Measurements from ENCODE around the gene SP2. TPM values are rescaled to one million over a fixed set of nuclear protein-coding genes. Genes with fewer than 3 reads are reported as not detected.
A peak's percentile ranks its signal among the peaks of the same experiment; 100 is the strongest.

Gene SP2
- total and polyA plus RNA-seq, 2 of the 13 experiments (the other 11 are each of a cell fraction or from before 2014, with no cell fraction given): 1.4 to 4.8 TPM

DNA sequence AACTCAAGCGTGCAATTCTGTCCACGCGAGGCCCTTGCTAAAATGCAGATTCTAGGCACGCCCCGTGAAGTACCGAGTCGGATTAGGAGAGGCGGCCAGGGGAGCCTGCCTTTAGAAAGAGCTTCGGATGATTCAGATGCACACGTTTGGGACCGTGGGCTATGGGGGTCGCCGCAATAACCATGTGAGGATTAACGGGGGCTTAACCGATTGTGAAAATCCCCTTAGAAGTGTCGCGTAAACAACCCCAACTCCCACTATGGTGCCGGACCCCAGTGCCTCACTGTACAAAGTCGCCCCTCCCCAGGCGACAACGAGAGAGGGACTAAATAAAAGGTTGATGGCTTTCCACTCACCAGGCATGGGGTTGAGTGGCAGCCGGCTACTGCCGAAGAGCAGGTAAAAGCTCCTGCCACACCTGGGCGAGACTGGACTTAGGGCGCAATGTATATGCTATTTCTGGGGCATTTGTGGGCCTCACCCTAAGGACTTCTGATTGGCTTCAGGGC is 635 bp upstream of the SP2 start (continued):
- TF ChIP-seq, protein P1, sequence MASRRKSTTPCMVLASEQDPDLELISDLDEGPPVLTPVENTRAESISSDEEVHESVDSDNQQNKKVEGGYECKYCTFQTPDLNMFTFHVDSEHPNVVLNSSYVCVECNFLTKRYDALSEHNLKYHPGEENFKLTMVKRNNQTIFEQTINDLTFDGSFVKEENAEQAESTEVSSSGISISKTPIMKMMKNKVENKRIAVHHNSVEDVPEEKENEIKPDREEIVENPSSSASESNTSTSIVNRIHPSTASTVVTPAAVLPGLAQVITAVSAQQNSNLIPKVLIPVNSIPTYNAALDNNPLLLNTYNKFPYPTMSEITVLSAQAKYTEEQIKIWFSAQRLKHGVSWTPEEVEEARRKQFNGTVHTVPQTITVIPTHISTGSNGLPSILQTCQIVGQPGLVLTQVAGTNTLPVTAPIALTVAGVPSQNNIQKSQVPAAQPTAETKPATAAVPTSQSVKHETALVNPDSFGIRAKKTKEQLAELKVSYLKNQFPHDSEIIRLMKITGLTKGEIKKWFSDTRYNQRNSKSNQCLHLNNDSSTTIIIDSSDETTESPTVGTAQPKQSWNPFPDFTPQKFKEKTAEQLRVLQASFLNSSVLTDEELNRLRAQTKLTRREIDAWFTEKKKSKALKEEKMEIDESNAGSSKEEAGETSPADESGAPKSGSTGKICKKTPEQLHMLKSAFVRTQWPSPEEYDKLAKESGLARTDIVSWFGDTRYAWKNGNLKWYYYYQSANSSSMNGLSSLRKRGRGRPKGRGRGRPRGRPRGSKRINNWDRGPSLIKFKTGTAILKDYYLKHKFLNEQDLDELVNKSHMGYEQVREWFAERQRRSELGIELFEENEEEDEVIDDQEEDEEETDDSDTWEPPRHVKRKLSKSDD (CRISPR knock-in tag; IDR thresholded peaks at IDR 0.05; ENCODE audit: low read depth): no peak; the same call in 1 of the 2 replicates
- TF ChIP-seq TAF15 (IDR thresholded peaks at IDR 0.05; ENCODE audit: low read depth, low read length, poor library complexity, severe bottlenecking): no peak
- TF ChIP-seq, protein P2, sequence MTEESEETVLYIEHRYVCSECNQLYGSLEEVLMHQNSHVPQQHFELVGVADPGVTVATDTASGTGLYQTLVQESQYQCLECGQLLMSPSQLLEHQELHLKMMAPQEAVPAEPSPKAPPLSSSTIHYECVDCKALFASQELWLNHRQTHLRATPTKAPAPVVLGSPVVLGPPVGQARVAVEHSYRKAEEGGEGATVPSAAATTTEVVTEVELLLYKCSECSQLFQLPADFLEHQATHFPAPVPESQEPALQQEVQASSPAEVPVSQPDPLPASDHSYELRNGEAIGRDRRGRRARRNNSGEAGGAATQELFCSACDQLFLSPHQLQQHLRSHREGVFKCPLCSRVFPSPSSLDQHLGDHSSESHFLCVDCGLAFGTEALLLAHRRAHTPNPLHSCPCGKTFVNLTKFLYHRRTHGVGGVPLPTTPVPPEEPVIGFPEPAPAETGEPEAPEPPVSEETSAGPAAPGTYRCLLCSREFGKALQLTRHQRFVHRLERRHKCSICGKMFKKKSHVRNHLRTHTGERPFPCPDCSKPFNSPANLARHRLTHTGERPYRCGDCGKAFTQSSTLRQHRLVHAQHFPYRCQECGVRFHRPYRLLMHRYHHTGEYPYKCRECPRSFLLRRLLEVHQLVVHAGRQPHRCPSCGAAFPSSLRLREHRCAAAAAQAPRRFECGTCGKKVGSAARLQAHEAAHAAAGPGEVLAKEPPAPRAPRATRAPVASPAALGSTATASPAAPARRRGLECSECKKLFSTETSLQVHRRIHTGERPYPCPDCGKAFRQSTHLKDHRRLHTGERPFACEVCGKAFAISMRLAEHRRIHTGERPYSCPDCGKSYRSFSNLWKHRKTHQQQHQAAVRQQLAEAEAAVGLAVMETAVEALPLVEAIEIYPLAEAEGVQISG (CRISPR knock-in tag; IDR thresholded peaks at IDR 0.05): peak; percentile 68; the same call in 1 of the 2 replicates
- TF ChIP-seq, protein P3, sequence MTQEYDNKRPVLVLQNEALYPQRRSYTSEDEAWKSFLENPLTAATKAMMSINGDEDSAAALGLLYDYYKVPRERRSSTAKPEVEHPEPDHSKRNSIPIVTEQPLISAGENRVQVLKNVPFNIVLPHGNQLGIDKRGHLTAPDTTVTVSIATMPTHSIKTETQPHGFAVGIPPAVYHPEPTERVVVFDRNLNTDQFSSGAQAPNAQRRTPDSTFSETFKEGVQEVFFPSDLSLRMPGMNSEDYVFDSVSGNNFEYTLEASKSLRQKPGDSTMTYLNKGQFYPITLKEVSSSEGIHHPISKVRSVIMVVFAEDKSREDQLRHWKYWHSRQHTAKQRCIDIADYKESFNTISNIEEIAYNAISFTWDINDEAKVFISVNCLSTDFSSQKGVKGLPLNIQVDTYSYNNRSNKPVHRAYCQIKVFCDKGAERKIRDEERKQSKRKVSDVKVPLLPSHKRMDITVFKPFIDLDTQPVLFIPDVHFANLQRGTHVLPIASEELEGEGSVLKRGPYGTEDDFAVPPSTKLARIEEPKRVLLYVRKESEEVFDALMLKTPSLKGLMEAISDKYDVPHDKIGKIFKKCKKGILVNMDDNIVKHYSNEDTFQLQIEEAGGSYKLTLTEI (CRISPR knock-in tag; conservative IDR thresholded peaks at IDR 0.05): no peak
- no peak for TF ChIP-seq ZFY (CRISPR knock-in tag; IDR thresholded peaks at IDR 0.05)
- no peak for TF ChIP-seq ZNF543 (CRISPR knock-in tag; IDR thresholded peaks at IDR 0.05)
- TF ChIP-seq MAFK (conservative IDR thresholded peaks at IDR 0.05 in 1 of 2, IDR thresholded peaks at IDR 0.05 in 1 of 2; ENCODE audit: low read length in 2 of 2): no peak
- TF ChIP-seq MAZ (IDR thresholded peaks at IDR 0.05; ENCODE audit: borderline replicate concordance, low read depth, low read length): no peak
- no peak; the same call in 1 of the 2 replicates for TF ChIP-seq MAZ (CRISPR knock-in tag; IDR thresholded peaks at IDR 0.05; ENCODE audit: low read depth)
- TF ChIP-seq, protein P4, sequence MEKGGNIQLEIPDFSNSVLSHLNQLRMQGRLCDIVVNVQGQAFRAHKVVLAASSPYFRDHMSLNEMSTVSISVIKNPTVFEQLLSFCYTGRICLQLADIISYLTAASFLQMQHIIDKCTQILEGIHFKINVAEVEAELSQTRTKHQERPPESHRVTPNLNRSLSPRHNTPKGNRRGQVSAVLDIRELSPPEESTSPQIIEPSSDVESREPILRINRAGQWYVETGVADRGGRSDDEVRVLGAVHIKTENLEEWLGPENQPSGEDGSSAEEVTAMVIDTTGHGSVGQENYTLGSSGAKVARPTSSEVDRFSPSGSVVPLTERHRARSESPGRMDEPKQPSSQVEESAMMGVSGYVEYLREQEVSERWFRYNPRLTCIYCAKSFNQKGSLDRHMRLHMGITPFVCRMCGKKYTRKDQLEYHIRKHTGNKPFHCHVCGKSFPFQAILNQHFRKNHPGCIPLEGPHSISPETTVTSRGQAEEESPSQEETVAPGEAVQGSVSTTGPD (CRISPR knock-in tag; IDR thresholded peaks at IDR 0.05): no peak
- TF ChIP-seq, protein P5, sequence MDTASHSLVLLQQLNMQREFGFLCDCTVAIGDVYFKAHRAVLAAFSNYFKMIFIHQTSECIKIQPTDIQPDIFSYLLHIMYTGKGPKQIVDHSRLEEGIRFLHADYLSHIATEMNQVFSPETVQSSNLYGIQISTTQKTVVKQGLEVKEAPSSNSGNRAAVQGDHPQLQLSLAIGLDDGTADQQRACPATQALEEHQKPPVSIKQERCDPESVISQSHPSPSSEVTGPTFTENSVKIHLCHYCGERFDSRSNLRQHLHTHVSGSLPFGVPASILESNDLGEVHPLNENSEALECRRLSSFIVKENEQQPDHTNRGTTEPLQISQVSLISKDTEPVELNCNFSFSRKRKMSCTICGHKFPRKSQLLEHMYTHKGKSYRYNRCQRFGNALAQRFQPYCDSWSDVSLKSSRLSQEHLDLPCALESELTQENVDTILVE (CRISPR knock-in tag; IDR thresholded peaks at IDR 0.05): peak; percentile 73; the same call in 1 of the 2 replicates
- TF ChIP-seq, protein P6, sequence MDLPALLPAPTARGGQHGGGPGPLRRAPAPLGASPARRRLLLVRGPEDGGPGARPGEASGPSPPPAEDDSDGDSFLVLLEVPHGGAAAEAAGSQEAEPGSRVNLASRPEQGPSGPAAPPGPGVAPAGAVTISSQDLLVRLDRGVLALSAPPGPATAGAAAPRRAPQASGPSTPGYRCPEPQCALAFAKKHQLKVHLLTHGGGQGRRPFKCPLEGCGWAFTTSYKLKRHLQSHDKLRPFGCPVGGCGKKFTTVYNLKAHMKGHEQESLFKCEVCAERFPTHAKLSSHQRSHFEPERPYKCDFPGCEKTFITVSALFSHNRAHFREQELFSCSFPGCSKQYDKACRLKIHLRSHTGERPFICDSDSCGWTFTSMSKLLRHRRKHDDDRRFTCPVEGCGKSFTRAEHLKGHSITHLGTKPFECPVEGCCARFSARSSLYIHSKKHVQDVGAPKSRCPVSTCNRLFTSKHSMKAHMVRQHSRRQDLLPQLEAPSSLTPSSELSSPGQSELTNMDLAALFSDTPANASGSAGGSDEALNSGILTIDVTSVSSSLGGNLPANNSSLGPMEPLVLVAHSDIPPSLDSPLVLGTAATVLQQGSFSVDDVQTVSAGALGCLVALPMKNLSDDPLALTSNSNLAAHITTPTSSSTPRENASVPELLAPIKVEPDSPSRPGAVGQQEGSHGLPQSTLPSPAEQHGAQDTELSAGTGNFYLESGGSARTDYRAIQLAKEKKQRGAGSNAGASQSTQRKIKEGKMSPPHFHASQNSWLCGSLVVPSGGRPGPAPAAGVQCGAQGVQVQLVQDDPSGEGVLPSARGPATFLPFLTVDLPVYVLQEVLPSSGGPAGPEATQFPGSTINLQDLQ (CRISPR knock-in tag; IDR thresholded peaks at IDR 0.05): no peak
- TF ChIP-seq EZH2 (conservative IDR thresholded peaks at IDR 0.05; ENCODE audit: low read depth, low read length): no peak
- peak; percentile 79 for TF ChIP-seq REPIN1 (CRISPR knock-in tag; IDR thresholded peaks at IDR 0.05; ENCODE audit: borderline replicate concordance, low read depth)
- no peak for TF ChIP-seq ZNF841 (CRISPR knock-in tag; IDR thresholded peaks at IDR 0.05; ENCODE audit: borderline replicate concordance)

Data from HepG2 (cell line).